GM12878 (cell line): Measurements from ENCODE around the gene NFATC2. TPM values are rescaled to one million over a fixed set of nuclear protein-coding genes. Genes with fewer than 3 reads are reported as not detected.
A peak's percentile ranks its signal among the peaks of the same experiment; 100 is the strongest.

Experiments used
- ATAC-seq: fragments of 200-7000 bp; cut with Tn5 transposase; 3 replicates; pipeline ENCODE4 v1.9.1; 2020; ENCODE audit warnings: mild to moderate bottlenecking, moderate library complexity
- BruUV-seq: library from RNA; stranded (reverse); fragments of 400-500 nt; replicated peaks from 2 replicates; lab custom pipeline; 2021; lab: Mats Ljungman, UMichigan
- CTCF ChIA-PET: fragments of 300-600 bp; sonication (Branson Sonifier 250); formaldehyde crosslinking; extraction: SDS; loops from one replicate; lab custom pipeline; 2021; ENCODE audit warnings: inconsistent platforms; lab: Yijun Ruan, JAX
- POLR2A ChIA-PET: fragments of 350-600 bp; formaldehyde crosslinking; extraction: SDS; loops from one replicate; lab custom pipeline; 2021; ENCODE audit warnings: inconsistent platforms; lab: Charles Lee
- RAD21 ChIA-PET: fragments of 300-600 bp; sonication (Branson Sonifier 250); formaldehyde crosslinking; loops from one replicate; lab custom pipeline; 2023; ENCODE audit warnings: antibody characterized with exemption; ENCODE audit not compliant: unreplicated experiment; lab: Charles Lee
- SMC1A ChIA-PET: fragments of 300-600 bp; sonication (Branson Sonifier 250); formaldehyde crosslinking; loops from one replicate; lab custom pipeline; 2023; ENCODE audit not compliant: unreplicated experiment, uncharacterized antibody; lab: Charles Lee
- DNase-seq: peaks from one replicate; pipeline ENCODE4 v3.0.0-alpha.2; 2011; ENCODE audit warnings: low read depth, low spot score
- FAIRE-seq: peaks from 3 replicates; lab custom pipeline; 2011; peaks lifted over from hg19 to GRCh38; lab: Jason Lieb, UNC
- H2AFZ ChIP-seq: 2 replicates; pipeline ENCODE4 v1.6.0; 2011; ENCODE audit warnings: low read depth, low read length, control low read depth; ENCODE audit not compliant: control insufficient read depth
- H3K27ac ChIP-seq: 2 replicates; pipeline ENCODE4 v1.5.1; 2011; ENCODE audit warnings: control low read depth; ENCODE audit not compliant: control insufficient read depth, insufficient read depth
- H3K27me3 ChIP-seq, 2 experiments: replicated peaks in 1 of 2; 2 replicates each; pipeline versions ENCODE4 v1.6.0 to v1.6.1; 2011; ENCODE audit warnings: low read length in 1 of 2; ENCODE audit not compliant: control insufficient read depth in 2 of 2, insufficient read depth in 2 of 2
- H3K36me3 ChIP-seq, 2 experiments: 2 replicates each; pipeline ENCODE4 v1.5.1; 2011; ENCODE audit warnings: low read length in 1 of 2; ENCODE audit not compliant: control insufficient read depth in 2 of 2, insufficient read depth in 2 of 2
- H3K4me1 ChIP-seq: 2 replicates; pipeline ENCODE4 v1.6.1; 2011; ENCODE audit warnings: mild to moderate bottlenecking, low read length, moderate library complexity, mixed read lengths; ENCODE audit not compliant: control insufficient read depth, insufficient read depth
- H3K4me2 ChIP-seq: 2 replicates; pipeline ENCODE4 v1.6.0; 2011; ENCODE audit warnings: control low read depth; ENCODE audit not compliant: control insufficient read depth, insufficient read depth
- H3K4me3 ChIP-seq: fragments of 200-600 bp; sonication (generic); 2 replicates; pipeline ENCODE4 v1.5.1; 2016
- H3K79me2 ChIP-seq: 2 replicates; pipeline ENCODE4 v1.6.0; 2011; ENCODE audit warnings: low read length; ENCODE audit not compliant: control insufficient read depth, insufficient read depth
- H3K9ac ChIP-seq: 2 replicates; pipeline ENCODE4 v1.8.0; 2011; ENCODE audit warnings: low read length, control low read depth, mixed read lengths; ENCODE audit not compliant: control insufficient read depth, insufficient read depth
- H3K9me3 ChIP-seq: replicated peaks from 3 replicates; pipeline ENCODE4 v1.5.1; 2011; ENCODE audit warnings: mild to moderate bottlenecking, low read length; ENCODE audit not compliant: control insufficient read depth, insufficient read depth
- H4K20me1 ChIP-seq: 2 replicates; pipeline ENCODE4 v1.6.0; 2011; ENCODE audit not compliant: control insufficient read depth, insufficient read depth
- ATF7 ChIP-seq: fragments of 450-650 bp; IDR thresholded peaks from 2 replicates; pipeline ENCODE4 v1.6.1; 2016; ENCODE audit warnings: low read depth, mild to moderate bottlenecking
- CREB1 ChIP-seq: IDR thresholded peaks from 2 replicates; pipeline ENCODE4 v1.6.1; 2012; ENCODE audit warnings: low read depth, mild to moderate bottlenecking, inconsistent platforms
- EZH2 ChIP-seq: IDR thresholded peaks from 2 replicates; pipeline ENCODE4 v1.6.1; 2012; ENCODE audit warnings: low read depth, mild to moderate bottlenecking, control low read depth, inconsistent platforms, low read length, borderline replicate concordance; ENCODE audit not compliant: control insufficient read depth
- GATAD2B ChIP-seq: fragments of 450-650 bp; conservative IDR thresholded peaks from 2 replicates; pipeline ENCODE4 v1.6.1; 2017; ENCODE audit warnings: low read depth, mild to moderate bottlenecking, moderate library complexity
- IKZF1 ChIP-seq: fragments of 450-650 bp; conservative IDR thresholded peaks from 2 replicates; pipeline ENCODE4 v1.6.1; 2017; ENCODE audit warnings: antibody characterized with exemption, mild to moderate bottlenecking
- JUNB ChIP-seq: IDR thresholded peaks from 2 replicates; pipeline ENCODE4 v1.6.1; 2016; ENCODE audit warnings: antibody characterized with exemption, mild to moderate bottlenecking
- MYB ChIP-seq: fragments of 150-350 bp; IDR thresholded peaks from 2 replicates; pipeline ENCODE4 v1.6.1; 2014; ENCODE audit warnings: mild to moderate bottlenecking, low read depth, low read length, borderline replicate concordance
- MYC ChIP-seq: IDR thresholded peaks from 2 replicates; pipeline ENCODE4 v1.6.1; 2011; ENCODE audit warnings: mild to moderate bottlenecking, low read length, moderate library complexity, inconsistent platforms; ENCODE audit not compliant: insufficient read depth, insufficient replicate concordance, insufficient read length, severe bottlenecking
- PKNOX1 ChIP-seq: fragments of 450-650 bp; IDR thresholded peaks from 2 replicates; pipeline ENCODE4 v1.6.1; 2016; ENCODE audit warnings: mild to moderate bottlenecking
- POU2F2 ChIP-seq: IDR thresholded peaks from 3 replicates; pipeline ENCODE4 v1.6.1; 2011; ENCODE audit warnings: low read depth, mild to moderate bottlenecking, low read length, borderline replicate concordance
- PRDM15 ChIP-seq: fragments of 450-650 bp; formaldehyde crosslinking; IDR thresholded peaks from 2 replicates; pipeline ENCODE4 v1.4.0; 2020; ENCODE audit warnings: mild to moderate bottlenecking, moderate library complexity
- RELA ChIP-seq: fragments of 450-650 bp; IDR thresholded peaks from 2 replicates; pipeline ENCODE4 v1.8.0; 2014; ENCODE audit warnings: borderline replicate concordance; ENCODE audit not compliant: partially characterized antibody
- STAT3 ChIP-seq: IDR thresholded peaks from 2 replicates; pipeline ENCODE4 v1.6.1; 2011; ENCODE audit warnings: low read depth, low read length, improper control_type of control experiment
- TCF12 ChIP-seq: IDR thresholded peaks from 2 replicates; pipeline ENCODE4 v1.6.1; 2011; ENCODE audit warnings: low read depth, mild to moderate bottlenecking, low read length
- ZNF207 ChIP-seq: fragments of 450-650 bp; IDR thresholded peaks from 2 replicates; pipeline ENCODE4 v1.6.1; 2014; ENCODE audit warnings: antibody characterized with exemption, mild to moderate bottlenecking, borderline replicate concordance
- ZNF24 ChIP-seq: fragments of 450-650 bp; IDR thresholded peaks from 2 replicates; pipeline ENCODE4 v1.6.1; 2017; ENCODE audit warnings: antibody characterized with exemption, mild to moderate bottlenecking
- ZSCAN29 ChIP-seq: fragments of 450-650 bp; IDR thresholded peaks from 2 replicates; pipeline ENCODE4 v1.6.1; 2017; ENCODE audit warnings: mild to moderate bottlenecking, moderate library complexity
- WGBS: methylation state at CpG from one replicate; pipeline ENCODE4 v1.1.6; 2016; ENCODE audit warnings: low lambda C conversion rate; ENCODE audit not compliant: insufficient replicate concordance, insufficient coverage; ENCODE audit errors: missing lambda C conversion rate; 5-methylcytosine and 5-hydroxymethylcytosine counted together
- in situ Hi-C: fragments of 300-500 bp; cut with MboI; formaldehyde crosslinking; loops from 9 replicates; pipeline ENCODE4 v1.14.3; 2018; ENCODE audit warnings: mixed read lengths
- intact Hi-C: fragments of 100-400 bp; cut with micrococcal nuclease; formaldehyde crosslinking; loops from one replicate; pipeline ENCODE4 v1.14.2; 2022; ENCODE audit not compliant: unreplicated experiment
- polyA plus RNA-seq, 11 experiments: library from polyadenylated mRNA; depleted of rRNA in 4 of 11; unstranded in 6 of 11; stranded (reverse) in 5 of 11; fragments of >200 nt; fragmentation: Nextera tagmentation in 4 of 11; fragmentation: Illumina TruSeq in 1 of 11; extraction: Ambion mirVana in 4 of 11; extraction: Trizol in 1 of 11; gene quantifications; 1 replicate in 1 of 11; 2 replicates in 10 of 11; pipeline versions ENCODE4 v1.2.1 to v1.2.3, GENCODE V29; 2011 to 2016; ENCODE audit warnings: inconsistent platforms in 2 of 11, missing spikeins in 2 of 11, low read depth in 1 of 11
- total RNA-seq, 4 experiments: library from RNA; depleted of rRNA in 3 of 4; stranded (reverse); fragments of >200 nt in 3 of 4; fragmentation: Illumina TruSeq in 1 of 4; extraction: Trizol in 1 of 4; gene quantifications; 2 replicates each; pipeline versions ENCODE4 v1.2.1 to v1.2.3, GENCODE V29; 2013 to 2021
- TF ChIP-seq, protein P1 (sequence below): IDR thresholded peaks from 2 replicates; pipeline ENCODE4 v1.6.1; 2011; ENCODE audit warnings: borderline replicate concordance, low read depth, mild to moderate bottlenecking, moderate library complexity, low read length; ENCODE audit not compliant: insufficient read depth, poor library complexity, severe bottlenecking

Gene NFATC2
- total and polyA plus RNA-seq, 10 of the 15 experiments (the other 5 are each of a cell fraction or from before 2014, with no cell fraction given): 3.3 to 20.0 (median 7.3) TPM

DNA sequence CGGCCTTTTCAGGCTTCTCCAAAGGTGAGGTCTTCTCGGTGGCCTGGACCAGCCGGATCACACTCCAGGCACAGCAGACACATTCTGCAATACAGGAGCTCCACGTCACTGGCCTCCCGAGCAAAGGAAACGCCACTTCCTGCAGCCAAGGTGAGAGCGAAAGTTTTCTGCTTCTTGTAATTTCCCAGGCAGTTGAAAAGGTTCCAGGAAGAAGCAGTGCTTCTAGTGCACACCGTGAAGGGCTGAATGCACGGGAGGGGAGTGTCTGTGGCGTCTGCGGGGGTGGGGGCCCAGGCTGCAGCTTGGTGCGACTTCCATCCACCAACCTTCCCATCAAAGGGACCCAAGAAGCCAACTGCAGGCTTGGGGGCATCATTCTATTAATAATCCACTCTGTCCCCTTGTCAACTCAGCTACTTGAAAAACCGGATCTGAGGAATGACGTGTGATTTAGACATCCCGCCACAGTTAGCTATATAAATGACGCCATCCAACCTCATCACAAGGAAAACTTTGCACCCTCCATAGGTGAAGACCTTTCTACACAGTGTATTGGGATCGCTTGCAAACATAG is 61.1 kb downstream of the NFATC2 start:
- ATAC-seq: peak; percentile 47
- peaks cover 40% of the 10 kb centered on the region for H3K4me1 ChIP-seq
- TF ChIP-seq ATF7 (0 out of 2 replicates have a peak, but pooled peaks have one; percentile 19), EZH2 (no peak), MYB (no peak), GATAD2B (no peak), CREB1 (peak; percentile 86), PRDM15 (CRISPR knock-in tag) (no peak), ZSCAN29 (no peak), TCF12 (no peak), ZNF207 (no peak), ZNF24 (no peak), STAT3 (no peak), MYC (no peak), POU2F2 (no peak), RELA (no peak), PKNOX1 (no peak), JUNB (no peak), IKZF1 (no peak)
- TF ChIP-seq, protein P1, sequence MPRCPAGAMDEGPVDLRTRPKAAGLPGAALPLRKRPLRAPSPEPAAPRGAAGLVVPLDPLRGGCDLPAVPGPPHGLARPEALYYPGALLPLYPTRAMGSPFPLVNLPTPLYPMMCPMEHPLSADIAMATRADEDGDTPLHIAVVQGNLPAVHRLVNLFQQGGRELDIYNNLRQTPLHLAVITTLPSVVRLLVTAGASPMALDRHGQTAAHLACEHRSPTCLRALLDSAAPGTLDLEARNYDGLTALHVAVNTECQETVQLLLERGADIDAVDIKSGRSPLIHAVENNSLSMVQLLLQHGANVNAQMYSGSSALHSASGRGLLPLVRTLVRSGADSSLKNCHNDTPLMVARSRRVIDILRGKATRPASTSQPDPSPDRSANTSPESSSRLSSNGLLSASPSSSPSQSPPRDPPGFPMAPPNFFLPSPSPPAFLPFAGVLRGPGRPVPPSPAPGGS: no peak

More for the DNA sequence above, 61.1 kb downstream of the NFATC2 start:
- Histone ChIP-seq H3K9me3 (peaks cover 6% of the 10 kb centered on the region; the same call in 2 of the 3 replicates), H3K9ac (peak overlapping the region; percentile 45; the same call in 1 of the 2 replicates), H3K79me2 (peaks cover 1% of the 10 kb centered on the region), H3K27ac (peak overlapping the region; percentile 86), H3K36me3 (peaks cover 8 to 9% of the 10 kb centered on the region in 2 experiments), H2AFZ (peak overlapping the region; percentile 15; the same call in 1 of the 2 replicates), H3K4me2 (peak overlapping the region; percentile 90), H3K27me3 (no peaks in the 10 kb centered on the region), H4K20me1 (no peaks in the 10 kb centered on the region), H3K4me3 (peak overlapping the region; percentile 59; the same call in 1 of the 2 replicates)
- ChIA-PET SMC1A (interaction anchor here (0.7 to 2.9 kb wide), 10 partner anchors 14 to 95 kb away, joined by 3 to 13 read pairs (median 4); partner anchors contain the start of gene NFATC2), RAD21 (interaction anchor here (0.9 to 1.8 kb wide), 5 partner anchors 12 to 77 kb away, joined by 3 to 8 read pairs (median 3); no protein-coding TSS in a partner anchor), POLR2A (interaction anchor here (0.6 to 1.0 kb wide), 3 partner anchors 21 to 152 kb away, joined by 3 to 6 read pairs (median 3); no protein-coding TSS in a partner anchor), CTCF (interaction anchor here (1.4 to 2.3 kb wide), 2 partner anchors 60 to 96 kb away, joined by 5 to 11 read pairs; no protein-coding TSS in a partner anchor)
- WGBS: 7% methylated on average over 17 of the region's 17 CpGs
- intact Hi-C loops (loop anchor here (2.0 to 10.0 kb wide), 4 partner anchors 21 to 113 kb away; partner anchors contain the start of gene NFATC2), in situ Hi-C loops (no loop called here)
- FAIRE-seq (no peak), DNase-seq (no peak)
- BruUV-seq: no TSS peak
